ENCODE data around the gene CBFA2T3.

CBFA2T3 gene

DNA sequence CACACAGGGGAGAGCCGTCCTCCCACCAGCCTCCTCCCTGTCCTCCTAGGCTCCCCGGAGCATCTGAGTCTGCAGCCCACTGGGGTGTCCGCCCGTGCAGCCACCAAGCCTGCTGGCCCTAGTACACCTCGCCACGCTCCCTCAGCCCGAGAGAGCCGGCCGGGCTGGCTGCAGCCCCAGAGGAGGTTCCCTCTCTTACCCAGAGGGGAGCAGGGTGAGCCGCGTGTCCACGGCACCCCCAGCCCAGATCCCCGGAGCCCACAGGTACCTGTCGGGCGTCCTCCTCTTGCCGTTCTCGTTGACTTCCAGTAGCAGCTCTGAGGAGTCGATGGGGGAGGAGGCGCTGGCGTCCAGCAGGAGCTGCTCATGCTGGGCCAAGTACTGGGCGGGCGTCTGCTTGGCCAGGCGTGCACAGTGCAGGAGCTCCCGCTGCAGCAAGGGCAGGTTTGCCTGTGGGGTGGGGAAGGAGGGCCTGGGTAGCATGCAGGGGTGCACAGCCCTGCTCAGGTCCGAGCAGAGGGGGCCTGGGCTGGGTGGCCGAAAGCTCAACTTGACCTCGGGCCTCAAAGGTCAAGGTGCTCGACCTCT, 91.2 kb downstream of the CBFA2T3 start:
- no peak for DNase-seq

DNA sequence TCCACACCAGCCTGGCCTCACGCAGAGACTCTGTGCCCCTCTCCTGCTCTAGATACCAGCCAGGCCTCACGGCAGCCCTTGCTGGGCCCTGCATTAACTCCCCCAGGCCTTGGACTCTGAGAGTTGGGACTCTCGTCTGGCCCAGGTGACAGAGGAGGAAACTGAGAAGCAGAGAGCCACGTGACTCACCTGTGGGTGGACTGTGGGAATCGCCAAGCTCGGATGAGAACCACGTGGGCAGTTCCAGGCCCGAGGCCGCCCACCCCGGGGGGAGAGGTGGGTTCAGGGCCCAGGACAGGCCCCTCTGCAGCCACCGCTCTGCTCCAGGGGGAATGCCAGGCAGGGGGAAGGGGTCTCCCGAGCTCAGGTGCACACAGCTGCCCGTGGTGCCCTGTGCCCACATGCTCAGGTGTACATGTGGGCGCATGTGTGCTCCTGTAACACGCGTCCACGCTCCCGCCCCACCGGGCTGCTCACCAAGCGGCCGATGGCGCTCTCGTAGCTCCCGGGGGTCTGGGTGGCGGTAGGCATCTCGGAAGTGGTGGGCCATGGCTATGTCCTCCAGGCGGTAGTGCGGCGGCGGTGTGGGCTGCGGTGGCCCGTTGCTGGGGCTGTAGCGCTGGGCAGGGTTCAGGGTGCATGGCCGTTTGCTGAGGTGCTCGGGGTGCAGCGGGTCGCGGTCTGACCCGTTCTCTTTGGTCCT, 92.3 kb downstream of the CBFA2T3 start:
- no peak for DNase-seq

DNA sequence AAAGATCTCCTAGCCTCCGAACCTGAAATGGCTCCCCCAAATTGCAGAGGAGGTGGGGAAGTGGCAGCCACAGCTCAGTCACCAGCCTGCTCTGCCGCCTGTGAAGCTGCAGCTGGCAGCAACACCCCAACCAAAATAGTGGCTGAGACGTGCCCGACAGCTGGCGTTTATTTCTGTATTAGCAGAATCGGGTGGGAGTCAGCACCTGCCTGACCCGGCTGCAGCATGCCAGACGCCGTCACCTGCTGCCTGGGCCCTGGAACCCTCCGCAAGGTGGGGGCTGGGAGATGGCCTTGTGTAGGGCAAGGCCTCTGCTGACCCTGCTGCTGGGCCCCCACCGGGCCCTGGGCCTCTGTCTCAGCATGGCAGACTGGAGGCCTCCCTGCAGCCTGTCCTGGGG, 93.1 kb downstream of the CBFA2T3 start:
- DNase-seq, result no peak

DNA sequence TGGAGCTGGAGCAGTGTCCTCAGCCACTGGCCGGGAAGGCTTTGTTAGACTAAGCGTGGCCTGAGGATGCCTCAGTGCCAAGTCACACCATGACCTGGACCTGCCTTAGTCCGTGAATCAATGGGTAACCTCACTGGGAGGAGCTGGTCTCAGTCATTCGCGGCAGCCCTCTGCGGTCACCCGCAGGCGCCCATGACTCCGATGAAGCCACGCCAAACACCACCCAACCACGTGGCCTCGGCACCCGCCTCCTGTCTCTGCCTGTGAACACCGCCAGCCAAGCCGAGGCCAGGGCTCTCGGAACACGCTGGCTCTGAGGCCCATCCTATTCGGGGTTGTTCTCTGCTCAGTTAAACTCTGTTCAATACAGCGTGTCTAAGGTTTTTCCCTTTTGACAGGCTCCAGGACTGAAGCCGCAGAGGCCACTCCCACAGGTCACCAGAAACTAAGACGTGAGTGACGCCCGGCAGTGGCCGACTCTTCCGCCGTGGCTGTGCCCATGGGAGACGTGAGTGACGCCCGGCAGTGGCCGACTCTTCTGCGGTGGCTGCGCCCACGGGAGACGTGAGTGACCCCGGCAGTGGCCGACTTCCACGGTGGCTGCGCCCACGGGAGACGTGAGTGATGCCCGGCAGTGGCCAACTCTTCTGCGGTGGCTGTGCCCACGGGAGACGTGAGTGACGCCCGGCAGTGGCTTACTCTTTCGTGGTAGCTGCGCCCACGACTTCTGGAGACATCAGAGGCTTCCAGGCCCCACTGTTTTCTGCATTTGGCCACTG, 93.7 kb downstream of the CBFA2T3 start:
- no peak for DNase-seq

DNA sequence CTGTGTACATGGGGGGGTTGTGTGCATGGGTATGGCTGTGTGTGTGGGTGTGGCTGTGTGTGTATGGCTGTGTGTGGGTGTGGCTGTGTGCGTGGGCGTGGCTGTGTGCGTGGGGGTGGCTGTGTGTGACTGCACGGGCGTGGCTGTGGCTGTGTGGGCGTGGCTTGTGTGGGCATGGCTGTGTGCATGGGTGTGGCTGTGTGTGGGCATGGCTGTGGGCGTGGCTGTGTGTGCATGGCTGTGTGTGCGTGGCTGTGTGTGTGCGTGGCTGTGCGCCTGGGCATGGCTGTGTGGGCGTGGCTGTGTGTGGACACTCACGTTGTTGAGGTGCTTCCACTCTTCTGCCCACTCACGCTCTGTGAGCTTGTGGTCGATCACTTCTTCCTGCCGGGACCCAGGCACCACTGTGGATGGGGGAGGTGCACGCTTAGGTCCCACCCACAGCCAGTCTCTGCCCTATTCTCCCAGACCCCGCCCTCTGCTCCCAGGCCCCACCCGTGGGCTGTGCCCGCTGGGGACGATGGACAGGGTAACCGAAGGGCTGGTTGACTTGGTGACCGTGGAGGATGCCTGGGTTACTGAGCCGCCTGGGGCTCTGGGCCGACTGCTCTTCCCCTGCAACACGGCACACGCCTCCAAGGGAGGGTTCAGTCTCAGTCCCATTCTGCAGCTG, 94.5 kb downstream of the CBFA2T3 start:
- no peak for DNase-seq

DNA sequence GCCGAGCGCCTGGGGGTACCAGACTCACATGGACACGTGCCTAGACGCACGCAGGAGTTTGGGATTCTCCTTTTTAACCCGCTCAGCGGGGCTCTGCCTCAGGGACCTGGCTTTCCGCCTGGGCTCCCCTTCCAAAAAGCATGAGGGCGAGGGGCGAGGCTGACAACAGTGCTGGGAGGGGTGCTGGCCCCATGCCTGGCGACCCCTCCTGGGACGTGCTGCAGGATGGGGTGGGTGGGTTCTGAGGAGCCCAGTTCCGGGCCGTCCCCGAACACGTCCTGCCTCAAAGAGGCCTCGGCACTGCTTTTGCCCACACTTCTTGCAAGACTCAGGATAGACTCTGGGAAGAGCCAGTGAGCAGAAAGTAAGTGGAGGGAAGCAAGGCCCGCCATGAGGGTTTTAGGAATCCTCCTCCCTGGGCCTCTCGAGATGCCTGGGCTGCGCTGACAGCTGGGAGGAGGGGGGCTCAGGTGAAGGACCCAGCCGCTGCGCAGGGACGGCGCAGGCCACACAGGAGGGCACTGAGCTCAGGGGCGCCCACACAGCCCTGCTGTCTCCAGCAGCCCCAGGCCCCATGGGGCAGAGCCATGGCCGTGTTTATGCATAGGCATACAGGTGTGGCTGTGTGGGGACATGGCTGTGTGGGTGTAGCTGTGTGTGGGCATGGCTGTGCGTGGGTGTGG, 95.2 kb downstream of the CBFA2T3 start:
- DNase-seq, result no peak

DNA sequence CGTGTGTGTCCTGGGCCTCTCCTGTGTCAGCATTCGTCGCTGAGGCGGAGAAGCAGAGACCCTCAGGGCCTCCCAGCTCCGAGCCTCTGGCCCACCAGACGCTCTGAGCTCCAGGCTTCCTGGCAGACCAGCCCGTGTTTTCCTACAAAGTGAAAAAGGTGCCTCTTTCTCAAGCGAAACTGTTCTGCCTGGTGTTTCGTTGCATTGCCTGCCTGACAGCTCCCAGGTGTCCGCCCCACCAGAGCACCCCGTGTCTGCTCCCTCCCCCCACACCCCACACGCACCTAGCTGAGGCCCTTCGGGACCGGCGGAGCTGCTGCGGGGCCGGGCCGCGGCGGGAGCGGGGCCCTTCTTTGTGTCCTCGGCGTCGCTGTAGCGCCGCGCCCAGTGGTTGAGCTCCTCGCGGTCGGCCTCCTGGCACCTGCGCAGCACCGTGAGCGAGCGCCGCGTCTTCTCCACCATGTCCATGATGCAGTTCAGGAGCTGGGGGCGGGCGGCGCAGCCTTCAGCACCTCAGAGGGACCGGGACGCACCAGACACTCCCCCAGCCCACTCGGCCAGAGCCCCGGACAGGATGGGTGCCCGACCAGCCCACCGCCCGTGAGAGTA, 95.9 kb downstream of the CBFA2T3 start:
- no peak for DNase-seq

DNA sequence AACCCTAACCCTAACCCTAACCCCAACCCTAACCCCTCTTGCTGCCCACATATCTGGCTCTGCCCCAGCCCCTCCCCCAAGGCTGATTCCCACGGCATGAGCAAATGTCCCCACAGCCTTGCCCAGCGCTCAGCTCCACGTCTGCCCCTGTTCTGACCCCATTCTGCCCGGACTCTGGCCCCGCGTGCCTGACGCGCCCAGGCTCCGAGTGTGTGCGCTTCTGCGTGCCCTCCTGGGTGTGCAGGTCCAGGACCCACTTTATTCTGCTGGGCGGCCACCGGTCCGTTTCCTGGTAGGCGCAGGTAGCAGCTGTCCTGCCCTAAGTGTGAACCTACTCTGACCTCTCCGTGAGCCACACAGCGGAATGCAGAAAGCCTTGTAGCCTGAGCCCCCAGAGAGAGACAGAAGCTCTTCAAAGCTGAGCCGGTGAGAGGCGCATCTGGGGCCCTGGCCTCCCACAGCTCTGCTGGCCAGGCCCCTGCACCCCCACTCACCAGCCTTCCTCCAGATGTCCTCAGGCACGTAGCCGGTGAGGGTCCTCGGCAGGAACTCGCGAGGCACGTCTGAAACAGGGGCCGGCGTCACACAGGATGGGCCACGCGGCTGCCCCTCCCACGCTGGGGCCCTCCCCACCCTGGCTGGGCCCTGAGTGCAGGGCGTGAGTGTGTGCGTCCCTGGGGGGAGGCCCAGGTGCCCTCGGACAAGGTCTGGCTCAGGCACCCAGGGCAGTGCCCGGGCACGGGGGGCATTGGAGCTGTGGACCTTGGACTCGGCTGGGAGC, 96.6 kb downstream of the CBFA2T3 start:
- no peak for DNase-seq

DNA sequence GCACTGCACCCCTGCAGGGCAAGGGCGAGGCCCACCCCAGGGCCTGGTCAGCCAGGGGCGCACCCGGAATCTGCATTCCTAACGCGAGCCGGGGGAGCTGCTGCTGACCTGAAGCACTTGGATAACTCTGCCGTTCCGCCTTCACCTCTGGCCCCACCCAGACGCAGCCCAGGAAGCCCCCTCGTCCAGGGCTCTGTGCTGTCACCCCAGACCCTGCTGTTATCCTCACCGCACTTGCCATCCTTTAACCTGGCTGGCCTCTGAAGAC, 97.3 kb downstream of the CBFA2T3 start:
- no peak for DNase-seq

DNA sequence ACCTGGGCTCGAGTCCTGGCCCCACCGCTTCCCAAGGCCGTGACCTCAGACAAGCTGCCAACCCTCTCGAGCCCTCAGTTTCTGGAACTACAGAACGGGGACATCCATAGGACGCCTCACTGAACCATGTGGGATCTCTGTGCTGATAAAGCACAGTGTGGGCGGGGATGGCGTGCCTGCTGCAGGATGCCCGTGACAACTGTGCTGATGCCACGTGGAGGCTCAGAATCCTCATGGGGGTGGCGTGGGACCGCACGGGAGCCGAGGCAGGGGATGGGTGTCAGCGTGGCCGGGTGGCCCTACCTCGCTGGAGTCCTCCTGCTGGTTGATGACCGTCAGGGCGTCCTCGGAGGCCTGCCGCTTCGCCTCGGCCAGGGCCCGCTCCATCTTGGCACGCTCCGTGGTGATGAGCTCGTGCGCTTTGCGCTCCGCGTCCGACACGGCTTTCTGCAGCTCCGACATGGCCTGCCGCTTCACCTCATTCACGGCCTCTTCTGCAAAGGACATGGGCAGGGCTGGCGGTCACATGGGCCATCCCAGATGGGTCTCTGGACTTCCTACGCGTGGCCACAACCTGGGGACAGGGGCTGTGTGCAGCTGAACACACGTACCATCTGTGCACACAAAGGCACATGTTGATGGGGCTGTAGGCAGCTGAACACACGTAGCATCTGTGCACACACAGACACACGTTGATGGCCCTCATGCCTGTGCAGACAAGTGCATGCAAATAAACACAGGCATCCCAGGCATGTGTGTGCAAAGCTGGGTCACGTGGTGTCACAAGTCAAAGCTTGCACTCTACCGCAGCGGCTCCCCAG, 97.8 kb downstream of the CBFA2T3 start:
- DNase-seq, result no peak

DNA sequence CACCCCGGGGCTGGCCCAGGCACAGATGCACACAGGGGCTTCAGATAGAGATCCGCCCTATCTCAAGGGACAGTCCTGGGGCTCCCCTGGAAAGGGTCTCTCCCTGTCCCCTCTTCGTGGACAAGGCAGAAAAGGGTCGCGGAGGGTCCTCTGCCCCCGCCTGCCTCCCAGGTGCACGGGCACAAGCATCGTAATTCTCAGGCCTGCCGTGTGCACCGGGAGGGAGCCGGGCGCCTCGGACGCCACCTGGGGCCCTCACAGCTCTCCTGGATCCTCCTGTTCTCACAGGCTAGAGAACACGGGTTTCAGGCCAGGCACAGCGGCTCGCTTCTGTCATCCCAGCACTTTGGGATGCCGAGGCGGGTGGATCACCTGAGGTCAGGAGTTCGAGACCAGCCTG, 98.7 kb downstream of the CBFA2T3 start:
- no peak for DNase-seq

DNA sequence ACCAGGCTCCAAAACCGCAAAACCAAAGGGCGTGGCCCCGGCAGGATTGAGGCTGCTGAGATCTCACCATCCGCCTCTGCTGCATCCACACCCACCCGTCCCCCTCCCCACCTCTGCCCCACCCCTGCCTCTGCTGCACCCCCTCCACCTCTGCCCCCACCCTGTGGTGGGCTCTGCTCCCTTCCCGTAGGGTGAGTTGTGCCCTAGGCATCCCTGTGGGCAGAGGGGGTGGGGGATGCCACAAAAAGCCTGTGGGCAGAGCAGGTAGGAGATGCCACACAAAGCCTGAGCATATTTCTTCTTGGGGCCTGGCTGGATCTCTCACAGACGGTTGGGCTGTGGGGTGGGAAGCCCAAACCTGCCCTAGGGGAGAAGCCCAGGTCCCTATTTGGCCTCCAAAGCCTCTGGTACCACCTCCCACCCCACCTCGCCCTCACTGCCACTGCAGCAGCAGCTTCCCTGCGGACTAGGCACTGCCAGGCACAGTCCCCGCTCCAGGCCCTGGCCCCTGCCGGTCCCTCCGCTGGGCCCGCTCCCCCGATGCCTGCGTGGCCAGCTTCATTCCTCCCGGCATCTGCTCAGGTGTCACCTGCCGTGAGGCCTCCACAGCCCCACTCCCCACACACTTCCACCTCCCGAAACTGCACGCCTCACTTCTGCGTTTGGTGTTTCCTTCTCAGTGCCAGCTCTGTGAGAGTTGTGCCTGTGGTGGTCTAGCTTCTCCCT, 99.3 kb downstream of the CBFA2T3 start:
- no peak for DNase-seq

DNA sequence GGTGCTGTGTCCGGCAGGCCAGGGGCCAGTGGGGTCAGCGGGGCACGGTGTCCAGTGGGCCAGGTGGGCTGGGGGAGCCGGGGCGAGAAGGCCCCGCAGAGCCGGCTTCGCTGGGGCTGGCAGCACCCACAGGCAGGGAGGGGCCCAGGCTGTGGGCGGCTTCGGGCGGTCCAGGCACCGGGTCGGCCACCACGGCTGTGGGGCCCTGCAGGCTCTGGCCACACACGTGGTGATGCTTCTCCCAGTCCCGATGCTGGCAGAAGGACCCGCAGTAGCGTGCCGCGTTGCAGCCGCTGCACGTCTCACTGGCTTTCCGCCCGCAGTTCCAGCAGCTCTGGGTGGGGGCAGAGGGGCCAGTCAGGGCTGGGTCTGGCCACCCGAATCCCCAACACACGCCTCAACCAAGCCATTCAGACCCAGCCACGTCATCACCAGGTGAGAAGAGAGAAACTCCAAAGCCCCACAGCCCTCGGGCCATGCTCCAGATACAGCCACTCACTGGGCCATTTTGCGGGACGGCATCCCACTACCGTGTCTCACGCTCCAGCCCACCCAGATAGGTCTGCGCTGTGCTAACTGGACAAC, 100.0 kb downstream of the CBFA2T3 start:
- DNase-seq, result no peak

DNA sequence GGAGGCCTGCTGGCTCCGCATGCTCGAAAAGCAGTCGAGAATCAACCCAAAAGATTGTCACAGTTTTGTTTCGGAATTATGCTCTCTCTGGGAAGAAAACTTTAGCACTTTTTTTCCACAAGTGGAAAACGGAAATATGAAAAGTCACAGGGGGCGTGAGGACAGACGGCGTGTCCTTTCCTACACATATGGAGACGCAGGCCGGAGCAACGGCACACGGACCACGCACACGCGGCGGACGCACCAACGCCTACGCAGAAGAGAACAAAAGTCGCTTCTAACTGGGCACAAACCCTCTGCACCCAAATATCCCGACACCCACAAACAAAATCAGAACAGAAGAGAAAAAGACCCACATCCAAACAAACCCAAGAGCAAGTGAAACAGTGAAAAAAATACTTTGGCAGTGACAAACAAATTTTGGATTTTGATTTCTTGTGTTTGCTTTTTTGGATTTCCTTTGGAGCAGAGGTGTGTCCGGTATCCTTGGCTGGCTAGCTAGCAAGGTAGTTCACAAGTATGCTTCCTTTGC, 101.2 kb downstream of the CBFA2T3 start:
- no peak for DNase-seq

DNA sequence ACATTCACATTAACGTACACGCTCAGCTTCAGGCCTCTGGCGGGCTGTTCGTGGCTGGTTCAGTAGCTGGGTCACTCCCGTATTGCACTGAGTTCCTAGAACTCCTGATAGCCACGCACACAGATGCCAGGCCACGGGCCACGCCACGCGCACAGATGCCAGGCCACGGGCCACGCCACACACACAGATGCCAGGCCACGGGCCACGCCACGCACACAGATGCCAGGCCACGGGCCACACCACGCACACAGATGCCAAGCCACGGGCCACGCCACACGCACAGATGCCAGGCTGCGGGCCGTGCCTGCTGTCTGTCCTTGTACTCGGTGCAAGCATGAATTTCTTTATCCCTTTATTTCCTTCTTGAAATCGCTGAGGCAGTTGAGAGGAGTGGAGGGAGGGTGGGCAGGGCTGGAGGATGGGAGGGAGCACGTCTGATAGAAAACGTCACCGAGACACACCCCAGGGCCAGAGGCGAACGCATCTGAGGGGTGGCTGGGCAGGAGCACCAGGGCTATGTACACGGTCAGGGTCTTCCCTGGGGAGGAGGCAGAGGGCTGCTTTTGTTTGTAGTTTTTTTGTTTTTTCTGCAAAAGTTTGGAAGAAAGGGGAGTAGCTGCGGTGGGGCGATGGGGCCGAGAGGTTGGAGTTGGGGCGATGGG, 101.9 kb downstream of the CBFA2T3 start:
- no peak for DNase-seq

DNA sequence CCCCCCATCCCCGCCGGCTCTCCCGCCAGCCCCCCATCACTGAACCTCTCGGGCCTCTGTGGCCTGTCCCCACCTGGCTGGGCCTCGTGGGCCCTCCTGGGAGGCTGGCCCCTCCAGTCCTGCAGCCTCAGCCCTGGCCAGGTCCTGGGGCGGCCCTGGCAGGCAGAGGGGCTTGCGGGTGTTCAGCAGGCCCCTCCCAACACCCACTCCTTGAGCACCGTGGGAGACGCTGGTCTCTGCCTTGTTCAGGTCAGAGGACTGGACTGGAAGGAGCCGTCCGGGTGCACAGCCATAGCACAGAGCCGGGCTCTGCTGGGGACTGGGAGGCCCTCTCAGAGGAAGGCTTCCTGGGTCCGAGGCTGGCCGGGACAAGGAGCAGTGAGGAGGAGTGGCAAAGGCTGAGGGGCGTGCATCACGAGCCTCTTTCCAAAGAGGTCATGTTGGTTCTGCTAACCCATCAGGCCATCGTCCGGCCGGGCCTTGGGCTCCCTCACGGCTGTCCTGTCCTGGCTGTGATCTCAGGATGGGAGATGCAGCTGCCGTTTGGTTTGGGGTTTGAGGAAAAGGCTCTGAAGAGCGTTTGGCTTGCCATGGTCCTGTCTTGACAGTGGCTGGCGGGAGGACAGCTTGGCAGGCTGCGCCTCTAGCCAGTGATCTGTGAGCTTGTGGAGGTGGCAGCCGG, 104.2 kb downstream of the CBFA2T3 start:
- no peak for DNase-seq

DNA sequence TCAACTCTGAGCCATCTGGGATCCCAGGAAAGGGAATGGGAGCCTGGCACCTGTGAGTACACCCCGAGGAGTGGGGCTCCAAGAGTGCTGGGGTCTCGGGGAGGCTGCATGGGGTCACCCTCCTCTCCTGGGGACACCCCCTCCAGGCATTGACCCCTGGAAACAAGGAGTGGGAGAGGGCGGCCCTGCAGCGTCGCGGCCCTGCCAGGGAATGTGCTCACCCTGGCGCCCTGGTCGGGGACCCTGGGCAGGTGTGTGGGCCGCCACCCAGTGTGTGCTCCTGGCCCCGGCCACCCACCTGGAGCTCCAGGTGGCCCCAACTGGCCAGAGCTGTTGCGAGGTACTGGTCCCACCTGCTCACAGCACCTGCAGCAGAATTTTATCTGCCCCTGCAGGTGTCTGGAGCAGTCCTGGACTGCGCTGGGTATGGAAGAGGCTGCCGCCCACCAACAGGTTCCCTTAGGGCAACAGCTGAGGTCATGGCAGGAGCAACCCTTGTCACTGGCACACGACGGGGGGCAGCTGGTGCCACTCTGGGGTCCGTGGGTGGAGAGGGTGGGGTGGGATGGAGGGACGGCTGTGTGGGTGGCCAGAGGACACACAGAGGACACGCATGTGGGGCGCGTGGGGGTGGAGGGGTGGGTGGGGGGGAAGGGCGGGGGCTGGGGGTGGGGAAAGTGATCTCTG, 105.1 kb downstream of the CBFA2T3 start:
- DNase-seq, result no peak

DNA sequence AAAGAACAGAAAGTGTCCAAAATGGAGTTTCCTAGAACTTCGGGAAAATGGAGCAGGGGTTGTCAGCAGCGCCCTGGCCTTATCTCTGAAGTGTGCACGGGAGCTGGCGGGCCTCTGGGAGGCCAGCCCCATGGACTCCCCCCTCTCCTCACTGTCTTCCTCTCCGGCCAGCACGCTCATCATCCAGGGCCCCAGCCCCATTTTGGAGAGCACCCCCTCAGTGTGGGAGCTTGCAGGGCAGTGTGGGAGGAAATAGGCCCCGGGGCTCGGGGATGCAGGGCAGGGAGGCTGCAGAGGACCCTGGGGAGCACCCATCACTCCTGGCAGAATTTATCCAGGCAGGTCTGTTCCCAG, 105.7 kb downstream of the CBFA2T3 start:
- no peak for DNase-seq
